Mucosa of stomach (tissue), 1 donor: ENCODE data around the gene ZKSCAN5.
"Not testable (repeated sequence)": the region's sequence is repeated elsewhere in the genome, so short reads cannot be mapped to it uniquely, and the experiment has no call there.

Source experiments
- H3K27me3 ChIP-seq: one replicate; pipeline ENCODE4 v1.7.0; 2013; ENCODE audit warnings: mild to moderate bottlenecking, low read length; ENCODE audit not compliant: control insufficient read depth, insufficient read depth
- H3K36me3 ChIP-seq: one replicate; pipeline ENCODE4 v1.7.0; 2013; ENCODE audit warnings: low read length; ENCODE audit not compliant: control insufficient read depth, insufficient read depth
- H3K4me1 ChIP-seq: one replicate; pipeline ENCODE4 v1.7.0; 2013; ENCODE audit warnings: mild to moderate bottlenecking, low read length; ENCODE audit not compliant: control insufficient read depth, insufficient read depth
- H3K4me3 ChIP-seq: one replicate; pipeline ENCODE4 v1.7.0; 2013; ENCODE audit warnings: low read length
- H3K9ac ChIP-seq: one replicate; pipeline ENCODE4 v1.7.0; 2013; ENCODE audit warnings: mild to moderate bottlenecking, low read length, moderate library complexity
- H3K9me3 ChIP-seq: one replicate; pipeline ENCODE4 v1.7.0; 2013; ENCODE audit warnings: mild to moderate bottlenecking, low read length, moderate library complexity; ENCODE audit not compliant: control insufficient read depth
- donor health status: Pancreatic carcinoma.

ZKSCAN5 gene

DNA sequence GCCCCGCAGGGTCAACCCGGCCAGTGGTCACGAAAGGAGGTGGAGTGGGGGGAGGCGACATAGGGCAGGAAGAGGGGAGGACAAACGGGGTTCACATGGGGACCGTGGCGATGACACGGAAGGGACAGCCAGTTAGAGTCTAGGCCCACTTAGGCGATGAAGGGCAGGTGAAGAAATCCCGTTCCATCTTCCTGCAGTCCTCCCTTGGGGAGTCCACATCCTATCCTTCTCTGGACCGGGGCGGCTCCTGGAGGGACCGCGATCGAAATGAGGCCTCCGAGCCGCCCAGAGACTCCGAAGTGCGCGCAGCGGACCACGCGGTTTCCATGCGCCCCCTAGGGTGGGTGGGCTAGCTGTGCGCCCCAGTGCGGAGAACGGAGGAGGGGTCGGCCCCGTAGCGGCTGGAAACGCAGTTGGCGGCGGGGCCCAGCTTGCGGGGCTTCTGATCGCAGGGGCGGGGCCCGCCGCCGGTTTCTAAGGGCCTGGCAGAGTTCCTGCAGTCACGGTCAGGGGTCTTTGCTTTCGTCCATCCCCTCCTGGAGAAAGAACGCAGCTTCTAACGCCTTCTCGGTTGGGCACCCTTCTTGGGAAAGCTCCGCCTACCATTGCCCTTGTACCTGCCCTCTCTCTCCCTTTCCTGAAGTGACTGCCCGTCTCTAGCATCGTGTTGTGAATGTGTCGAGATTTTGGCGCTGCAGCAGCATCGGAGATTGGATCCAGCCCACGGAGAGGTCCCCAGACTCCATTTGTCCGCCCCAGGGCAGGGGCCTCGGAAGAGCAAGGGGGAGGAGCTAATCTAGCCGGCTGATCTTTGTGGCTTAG, 75.7 kb downstream of the ZKSCAN5 start:
- peak overlapping the region; percentile 48 for H3K9ac ChIP-seq
- peaks cover 16% of the 10 kb centered on the region for H3K27me3 ChIP-seq
- peak overlapping the region; percentile 34 for H3K4me3 ChIP-seq
- no peaks in the 10 kb centered on the region for H3K36me3 ChIP-seq
- no peaks in the 10 kb centered on the region for H3K9me3 ChIP-seq
- peaks cover 12% of the 10 kb centered on the region for H3K4me1 ChIP-seq

DNA sequence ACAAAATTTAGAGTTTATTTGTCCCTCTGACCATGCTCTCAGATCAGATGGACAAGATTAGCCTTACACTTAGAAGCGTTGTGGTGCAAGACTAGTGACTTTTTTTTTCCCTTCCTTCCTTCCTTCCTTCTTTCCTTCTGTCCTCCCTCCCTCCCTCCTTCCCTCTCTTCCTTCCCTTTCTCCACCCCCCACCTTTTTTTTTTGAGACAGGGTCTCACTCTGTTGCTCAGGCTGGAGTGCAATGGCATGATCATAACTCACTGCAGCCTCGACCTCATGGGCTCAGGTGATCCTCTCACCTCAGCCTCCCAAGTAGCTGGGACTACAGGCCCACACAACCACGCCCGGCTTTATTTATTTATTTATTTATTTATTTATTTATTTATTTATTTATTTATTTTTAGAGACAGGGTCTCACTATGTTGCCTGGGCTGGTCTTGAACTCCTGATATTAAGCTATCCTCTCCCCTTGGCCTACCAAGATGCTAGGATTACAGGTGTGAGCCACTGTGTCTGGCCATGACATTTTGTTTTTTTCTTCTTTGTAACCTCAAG, 76.4 kb downstream of the ZKSCAN5 start:
- not testable (repeated sequence) for H3K4me3 ChIP-seq, H3K9me3 ChIP-seq, H3K36me3 ChIP-seq
- Histone ChIP-seq H3K9ac (peak overlapping the region; percentile 48), H3K4me1 (peaks cover 12% of the 10 kb centered on the region), H3K27me3 (peaks cover 16% of the 10 kb centered on the region)
